Myometrial cell (primary cell): Measurements from ENCODE around the gene ZIC3. TPM values are rescaled to one million over a fixed set of nuclear protein-coding genes. Genes with fewer than 3 reads are reported as not detected.

Experiments used
- total RNA-seq: library from RNA; depleted of rRNA; stranded (reverse); fragments of >200 nt; gene quantifications from 2 replicates; pipeline ENCODE4 v1.2.3, GENCODE V29; 2015

ZIC3 gene
- total RNA-seq, result not detected in 2 replicates

DNA sequence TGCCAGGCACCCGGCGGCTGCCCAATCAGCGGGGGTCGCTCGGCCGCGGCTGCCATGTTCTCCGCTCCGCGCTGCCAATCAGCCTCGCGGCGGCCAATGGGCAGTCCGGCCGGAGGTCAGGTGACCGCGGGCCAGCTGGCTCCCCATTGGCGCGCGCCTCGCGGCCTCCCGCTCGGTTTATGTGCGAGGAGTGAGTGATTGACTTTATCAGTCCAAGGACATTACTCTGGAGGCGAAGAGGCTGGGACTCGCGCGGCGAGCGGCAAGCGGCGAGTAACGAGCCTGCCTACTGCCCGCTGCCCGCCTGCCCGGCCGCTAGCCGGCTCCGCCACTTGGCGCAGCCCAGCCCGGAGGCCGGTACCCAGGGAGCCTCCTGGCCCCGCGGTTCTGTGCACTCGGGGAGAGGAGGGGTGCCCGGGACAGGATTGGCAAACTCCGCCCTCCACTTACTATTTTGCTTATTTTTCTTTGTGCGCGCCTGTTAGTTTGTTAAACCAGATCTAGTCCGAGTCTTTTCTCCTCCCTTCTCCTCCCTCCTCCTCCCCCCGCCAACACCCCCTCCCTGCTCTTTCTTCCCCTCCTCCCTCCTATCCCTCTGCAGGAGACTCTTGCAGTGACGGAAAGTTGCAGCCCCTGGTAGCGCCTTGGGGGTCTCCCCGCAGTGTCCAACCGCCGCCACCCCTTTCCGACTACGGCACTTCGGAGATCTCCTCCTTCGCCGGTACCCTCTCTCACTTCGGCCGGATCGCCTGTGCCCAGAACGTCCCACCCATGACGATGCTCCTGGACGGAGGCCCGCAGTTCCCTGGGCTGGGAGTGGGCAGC, at the start of gene ZIC3:
Gene ZIC3 (plus strand): TSS at position 207 of the 825 bp plus-strand sequence. CDS start 565 bp downstream, at position 772.

